IMR-90 (cell line): Measurements from ENCODE around the gene LRRC7. TPM values are rescaled to one million over a fixed set of nuclear protein-coding genes. Genes with fewer than 3 reads are reported as not detected.

Source experiments
- ATAC-seq: fragments of 200-7000 bp; cut with Tn5 transposase; 2 replicates; pipeline ENCODE4 v1.9.1; 2020; ENCODE audit warnings: low read depth, mild to moderate bottlenecking, moderate library complexity
- BruUV-seq: library from RNA; stranded (reverse); fragments of 400-500 nt; replicated peaks from 2 replicates; lab custom pipeline; 2021; lab: Mats Ljungman, UMichigan
- CTCF ChIA-PET: fragments of 300-600 bp; formaldehyde crosslinking; extraction: SDS; loops from one replicate; lab custom pipeline; 2021; ENCODE audit warnings: antibody characterized with exemption; lab: Yijun Ruan, JAX
- POLR2A ChIA-PET: fragments of 300-600 bp; sonication (Branson Sonifier 250); formaldehyde crosslinking; loops from one replicate; lab custom pipeline; 2022; ENCODE audit warnings: antibody characterized with exemption; ENCODE audit not compliant: unreplicated experiment; lab: Charles Lee
- DNase-seq: peaks from one replicate; pipeline ENCODE4 v3.0.0; 2013
- H2AFZ ChIP-seq: replicated peaks from 2 replicates; pipeline ENCODE3; 2013; ENCODE audit warnings: low read length, mild to moderate bottlenecking; ENCODE audit not compliant: poor library complexity
- H2AK5ac ChIP-seq: 2 replicates; pipeline ENCODE4 v1.6.1; 2013; ENCODE audit warnings: low read depth, low read length, inconsistent platforms
- H2AK9ac ChIP-seq: replicated peaks from 2 replicates; pipeline ENCODE3; 2013; ENCODE audit warnings: mild to moderate bottlenecking, low read depth, low read length, moderate library complexity; ENCODE audit not compliant: poor library complexity
- H2BK120ac ChIP-seq: 2 replicates; pipeline ENCODE4 v1.6.1; 2013; ENCODE audit warnings: low read depth, low read length, inconsistent platforms
- H2BK15ac ChIP-seq: 3 replicates; pipeline ENCODE4 v1.6.1; 2013; ENCODE audit warnings: low read depth, low read length, inconsistent platforms
- H2BK20ac ChIP-seq: 2 replicates; pipeline ENCODE4 v1.6.1; 2013; ENCODE audit warnings: low read depth, mild to moderate bottlenecking, inconsistent platforms, low read length, moderate library complexity
- H2BK5ac ChIP-seq: 2 replicates; pipeline ENCODE4 v1.6.1; 2013; ENCODE audit warnings: mild to moderate bottlenecking, low read depth, low read length, inconsistent platforms; ENCODE audit not compliant: poor library complexity, severe bottlenecking
- H3K14ac ChIP-seq: replicated peaks from 2 replicates; pipeline ENCODE4 v1.6.1; 2013; ENCODE audit warnings: low read depth, low read length, inconsistent platforms
- H3K18ac ChIP-seq: 2 replicates; pipeline ENCODE4 v1.6.1; 2013; ENCODE audit warnings: low read depth, low read length, control low read depth
- H3K23ac ChIP-seq: 2 replicates; pipeline ENCODE4 v1.6.1; 2013; ENCODE audit warnings: low read depth, low read length, inconsistent platforms
- H3K27ac ChIP-seq: 2 replicates; pipeline ENCODE4 v1.5.1; 2013; ENCODE audit warnings: mild to moderate bottlenecking, control low read depth, low read length; ENCODE audit not compliant: insufficient read depth
- H3K27me3 ChIP-seq: 2 replicates; pipeline ENCODE4 v1.6.1; 2013; ENCODE audit warnings: low read length; ENCODE audit not compliant: control insufficient read depth, insufficient read depth
- H3K36me3 ChIP-seq: 2 replicates; pipeline ENCODE4 v1.6.1; 2013; ENCODE audit warnings: low read length, mixed read lengths; ENCODE audit not compliant: control insufficient read depth, insufficient read depth
- H3K4ac ChIP-seq: 2 replicates; pipeline ENCODE4 v1.6.1; 2013; ENCODE audit warnings: low read depth, low read length, inconsistent platforms
- H3K4me1 ChIP-seq: 2 replicates; pipeline ENCODE4 v1.6.1; 2013; ENCODE audit warnings: low read length, mixed read lengths; ENCODE audit not compliant: control insufficient read depth, insufficient read depth
- H3K4me2 ChIP-seq: 2 replicates; pipeline ENCODE4 v1.6.1; 2013; ENCODE audit warnings: low read depth, mild to moderate bottlenecking, control low read depth, low read length, moderate library complexity
- H3K4me3 ChIP-seq: 2 replicates; pipeline ENCODE4 v1.5.1; 2013; ENCODE audit warnings: low read depth, mild to moderate bottlenecking, control low read depth, low read length, moderate library complexity; ENCODE audit not compliant: insufficient read depth
- H3K56ac ChIP-seq: 2 replicates; pipeline ENCODE4 v1.6.1; 2013; ENCODE audit warnings: low read length, inconsistent platforms; ENCODE audit not compliant: insufficient read depth; ENCODE audit errors: extremely low read depth
- H3K79me1 ChIP-seq, 2 experiments: 2 replicates each; pipeline ENCODE4 v1.6.1; 2013; ENCODE audit warnings: low read length in 2 of 2, inconsistent platforms in 1 of 2, low read depth in 1 of 2
- H3K9ac ChIP-seq: 2 replicates; pipeline ENCODE4 v1.6.1; 2013; ENCODE audit warnings: low read depth, low read length, control low read depth
- H3K9me1 ChIP-seq: 2 replicates; pipeline ENCODE4 v1.6.1; 2013; ENCODE audit warnings: low read length, inconsistent platforms; ENCODE audit not compliant: insufficient read depth
- H3K9me3 ChIP-seq: 2 replicates; pipeline ENCODE4 v1.6.1; 2013; ENCODE audit warnings: low read length; ENCODE audit not compliant: control insufficient read depth, insufficient read depth
- H4K20me1 ChIP-seq: 2 replicates; pipeline ENCODE4 v1.6.1; 2013; ENCODE audit warnings: low read length, inconsistent platforms; ENCODE audit not compliant: insufficient read depth
- H4K5ac ChIP-seq: 2 replicates; pipeline ENCODE4 v1.6.1; 2013; ENCODE audit warnings: mild to moderate bottlenecking, low read depth, low read length, control low read depth
- H4K8ac ChIP-seq, 2 experiments: 2 replicates each; pipeline ENCODE4 v1.6.1; 2013; ENCODE audit warnings: low read depth in 2 of 2, low read length in 2 of 2, control low read depth in 1 of 2, inconsistent platforms in 1 of 2
- H4K91ac ChIP-seq: 2 replicates; pipeline ENCODE4 v1.6.1; 2013; ENCODE audit warnings: low read depth, low read length, inconsistent platforms; ENCODE audit not compliant: insufficient read depth
- RCOR1 ChIP-seq: IDR thresholded peaks from 2 replicates; pipeline ENCODE4 v1.6.1; 2012; ENCODE audit warnings: mild to moderate bottlenecking, low read length, improper control_type of control experiment; ENCODE audit not compliant: insufficient replicate concordance
- RFX5 ChIP-seq: IDR thresholded peaks from 2 replicates; pipeline ENCODE4 v1.8.0; 2012; ENCODE audit warnings: low read depth, mild to moderate bottlenecking, low read length, moderate library complexity
- SMC3 ChIP-seq: fragments of 150-350 bp; IDR thresholded peaks from 2 replicates; pipeline ENCODE4 v1.6.1; 2016; ENCODE audit warnings: low read depth, mild to moderate bottlenecking, antibody characterized with exemption, low read length, moderate library complexity
- WGBS, 2 experiments: methylation state at CpG; one replicate each; pipeline versions ENCODE4 v1.1.5 to v1.1.7; 2013; ENCODE audit warnings: missing lambda C conversion rate in 2 of 2; ENCODE audit not compliant: insufficient read length in 1 of 2; ENCODE audit errors: extremely low coverage in 2 of 2; 5-methylcytosine and 5-hydroxymethylcytosine counted together
- dilution Hi-C: fragments of 300-500 bp; cut with HindIII; formaldehyde crosslinking; loops from one replicate; pipeline ENCODE4 v1.14.3; 2018; ENCODE audit warnings: low sequenced_read_pairs; ENCODE audit not compliant: unreplicated experiment
- in situ Hi-C: fragments of 300-500 bp; cut with MboI; formaldehyde crosslinking; loops from 3 replicates; pipeline ENCODE4 v1.14.3; 2019; ENCODE audit warnings: low sequenced_read_pairs, inconsistent platforms, mixed read lengths
- intact Hi-C: fragments of 100-400 bp; cut with micrococcal nuclease; formaldehyde crosslinking; loops from 2 replicates; pipeline ENCODE4 v1.10.0; 2022
- polyA plus RNA-seq, 3 experiments: library from polyadenylated mRNA; depleted of rRNA; stranded (reverse); fragments of >200 nt; gene quantifications; 2 replicates each; pipeline ENCODE4 v1.2.3, GENCODE V29; 2012; ENCODE audit warnings: low replicate concordance in 1 of 3
- total RNA-seq: library from RNA; depleted of rRNA; stranded (reverse); fragments of >200 nt; gene quantifications from 2 replicates; pipeline ENCODE4 v1.2.3, GENCODE V29; 2012

LRRC7 gene
- total and polyA plus RNA-seq, 2 of the 4 experiments (the other 2 are of a cell fraction), result under 0.01 to 0.02 TPM

DNA sequence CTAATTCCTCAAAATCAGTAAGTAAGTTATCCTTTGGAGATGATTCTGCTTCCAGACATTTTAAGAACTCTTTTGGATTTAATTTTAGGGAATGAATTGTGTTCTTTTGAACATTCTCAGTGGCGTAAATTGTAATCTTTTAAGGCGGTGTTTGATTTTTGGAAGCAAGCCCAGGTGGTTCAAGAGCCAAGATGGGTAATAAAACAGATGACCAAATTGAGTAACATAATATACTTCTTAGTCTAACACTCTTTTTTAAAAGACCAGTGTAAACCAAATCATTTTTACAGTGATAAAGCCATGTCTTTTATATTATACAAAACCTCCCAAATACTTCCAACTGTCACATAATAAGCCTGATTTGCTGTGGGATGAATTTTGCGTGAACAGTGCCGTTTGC lies 503.9 kb downstream of the LRRC7 start:
- Histone ChIP-seq H3K4me1 (peaks cover 6% of the 10 kb centered on the region), H3K79me1 (no peaks in the 10 kb centered on the region), H3K9me1 (0 out of 2 replicates have a peak, but pooled peaks cover 5% of the 10 kb centered on the region), H3K9me3 (no peaks in the 10 kb centered on the region), H2BK5ac (peak overlapping the region; percentile 73), H3K4me2 (peak overlapping the region; percentile 74; the same call in 1 of the 2 replicates), H4K91ac (no peak overlapping the region), H3K56ac (no peak overlapping the region), H2AK5ac (no peak overlapping the region), H2BK20ac (no peak overlapping the region), H3K36me3 (no peaks in the 10 kb centered on the region), H4K8ac (peak overlapping the region in 1 of 2 experiments; percentile 38; a peak in 1 of 4 replicates), H3K18ac (peak overlapping the region; percentile 74; the same call in 1 of the 2 replicates), H3K27ac (no peak overlapping the region; the same call in 1 of the 2 replicates), H2AFZ (no peak overlapping the region), H2BK120ac (peak overlapping the region; percentile 62; the same call in 1 of the 2 replicates), H3K4ac (no peak overlapping the region), H3K27me3 (no peaks in the 10 kb centered on the region), H3K9ac (no peak overlapping the region), H4K5ac (no peak overlapping the region), H4K20me1 (no peaks in the 10 kb centered on the region), H3K23ac (no peak overlapping the region), H2BK15ac (no peak overlapping the region), H3K4me3 (no peak overlapping the region), H2AK9ac (no peak overlapping the region), H3K14ac (no peak overlapping the region)
- intact Hi-C loops (no loop called here), dilution Hi-C loops (no loop called here), in situ Hi-C loops (no loop called here)
- DNase-seq (peak; percentile 71), ATAC-seq (peak; percentile 62)
- CTCF ChIA-PET, result interaction anchor here (0.7 to 0.9 kb wide), 2 partner anchors 19 to 58 kb away, joined by 3 read pairs; no protein-coding TSS in a partner anchor
- no CpG with 5 or more reads among the region's 4 CpGs for WGBS, 2 experiments
- BruUV-seq, result no TSS peak
- TF ChIP-seq SMC3 (no peak), RFX5 (no peak), RCOR1 (no peak)
- POLR2A ChIA-PET, result no interaction called here
